ENCODE measurements around the gene PAK3. TPM values are rescaled to one million over a fixed set of nuclear protein-coding genes. Genes with fewer than 3 reads are reported as not detected.

PAK3 gene
- total RNA-seq: 1 to 10 TPM; 1.4 to 2.7 TPM
- total RNA-seq: 5.2 to 6.3 reads per million in 2 donors

DNA sequence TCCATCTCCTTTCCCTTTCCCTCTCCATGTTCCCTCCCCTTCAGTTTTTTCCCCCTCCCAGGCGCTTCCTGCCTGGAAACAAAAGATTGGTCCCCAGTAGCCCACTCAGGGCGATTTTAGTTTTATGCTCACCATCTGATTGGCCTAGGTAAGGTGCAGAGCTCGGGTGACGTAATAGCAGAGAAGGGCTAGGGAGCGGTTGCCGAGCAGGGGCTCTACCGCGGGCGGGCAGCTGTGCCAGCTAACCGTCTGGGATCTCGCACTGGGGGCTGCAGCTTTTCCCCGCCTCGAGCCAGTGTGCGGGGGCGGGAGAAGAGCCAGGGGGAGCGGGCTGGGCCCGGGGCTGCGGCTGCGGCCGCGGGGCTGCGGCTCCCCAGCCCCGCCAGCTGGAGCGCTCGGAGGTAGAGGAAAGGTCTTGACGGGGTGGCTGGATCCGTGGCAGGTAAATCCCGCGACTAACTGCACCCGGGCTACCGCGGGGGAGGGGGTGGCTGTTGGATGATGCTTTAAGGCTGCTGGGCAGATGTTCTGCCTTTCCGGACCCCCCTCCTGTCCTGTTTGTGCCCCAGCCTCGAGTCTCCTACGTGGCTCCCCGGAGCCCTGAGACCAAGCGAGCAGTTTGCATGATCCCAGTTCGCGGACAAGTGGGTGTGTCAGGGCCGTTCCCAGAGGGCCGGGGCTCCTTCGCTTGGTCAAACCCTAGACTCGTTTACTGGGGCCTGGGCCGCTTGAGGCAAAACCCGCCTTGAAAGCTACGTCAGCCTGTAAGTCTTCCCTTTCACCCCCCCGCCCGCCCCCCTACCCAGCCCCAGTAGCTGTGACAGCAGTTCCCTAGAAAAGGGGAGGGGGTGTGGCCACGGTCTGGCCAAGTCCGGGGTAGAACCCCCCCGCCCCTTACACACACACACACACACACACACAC is at the start of gene PAK3:
Gene PAK3, plus strand, starts transcription at position 218 of the 922 bp plus-strand sequence. CDS start 26,913 bp downstream, outside the sequence.
- Mint-ChIP-seq H3K27me3 (peaks cover 2% of the 10 kb centered on the region), H3K4me1 (peaks cover 14% of the 10 kb centered on the region), H3K36me3 (ENCODE audit: low read depth) (no peaks in the 10 kb centered on the region), H3K27ac (peak within 1 kb of the TSS; percentile 89), H3K4me3 (peak within 1 kb of the TSS; percentile 94)
- DNase-seq (peak in 2 of 3 donors; percentile 14 to 34), ATAC-seq (peak; percentile 72)
- no peaks in the 10 kb centered on the region for H3K9me3 ChIP-seq (ENCODE audit: control insufficient read depth, low read length, poor library complexity, severe bottlenecking)

DNA sequence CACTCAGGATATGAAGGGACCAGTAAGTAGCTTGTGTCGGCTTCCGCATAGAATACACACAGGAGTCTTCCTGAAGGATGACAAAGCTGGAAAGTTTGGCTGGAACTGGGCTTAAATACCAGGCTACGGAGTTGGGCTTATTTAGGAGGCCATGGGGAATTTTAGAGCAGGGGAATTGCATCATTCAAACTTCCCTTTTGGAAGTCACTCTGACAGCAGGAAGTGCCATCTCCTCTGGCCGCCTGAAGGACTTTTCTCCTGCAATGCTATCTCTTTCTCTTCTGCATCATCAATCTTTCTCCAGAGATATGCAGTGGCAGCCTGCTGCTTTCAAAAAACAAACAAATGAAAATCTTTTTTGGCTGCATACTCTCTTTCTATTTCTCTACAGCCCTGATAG is 48.4 kb upstream of the PAK3 start:
- H3K4me1 Mint-ChIP-seq: peaks cover 2% of the 10 kb centered on the region
- ATAC-seq: no peak
- no peak for DNase-seq
- H3K36me3 Mint-ChIP-seq (ENCODE audit: low read depth): no peaks in the 10 kb centered on the region
- H3K9me3 ChIP-seq (ENCODE audit: control insufficient read depth, low read length, poor library complexity, severe bottlenecking): no peaks in the 10 kb centered on the region
- no peaks in the 10 kb centered on the region for H3K27me3 Mint-ChIP-seq
- H3K4me3 Mint-ChIP-seq: no peak overlapping the region
- H3K27ac Mint-ChIP-seq: no peak overlapping the region

DNA sequence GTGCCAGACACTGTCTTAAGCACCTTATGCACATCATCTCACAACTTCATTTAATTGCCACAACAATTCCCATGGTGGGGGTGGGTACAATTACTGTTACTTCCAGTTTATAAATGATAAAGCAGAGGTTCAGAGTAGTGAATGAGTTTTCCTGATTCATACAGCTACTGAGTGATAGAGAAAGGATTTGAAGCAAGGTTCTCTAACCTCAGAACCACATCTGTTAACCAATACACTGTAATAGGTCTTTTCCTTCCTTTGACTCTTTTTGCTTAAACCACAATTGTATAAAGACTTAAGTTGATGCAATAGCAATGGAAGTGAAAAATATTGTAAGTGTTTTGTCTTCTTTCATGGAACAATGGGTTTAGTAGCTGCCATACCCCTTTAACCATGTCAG is 43.5 kb upstream of the PAK3 start:
- no peaks in the 10 kb centered on the region for H3K4me1 Mint-ChIP-seq
- DNase-seq (no peak), ATAC-seq (peak; percentile 62)
- no peaks in the 10 kb centered on the region for H3K9me3 ChIP-seq (ENCODE audit: control insufficient read depth, low read length, poor library complexity, severe bottlenecking)
- H3K4me3 Mint-ChIP-seq: no peak overlapping the region
- H3K36me3 Mint-ChIP-seq (ENCODE audit: low read depth): no peaks in the 10 kb centered on the region
- no peaks in the 10 kb centered on the region for H3K27me3 Mint-ChIP-seq
- no peak overlapping the region for H3K27ac Mint-ChIP-seq

DNA sequence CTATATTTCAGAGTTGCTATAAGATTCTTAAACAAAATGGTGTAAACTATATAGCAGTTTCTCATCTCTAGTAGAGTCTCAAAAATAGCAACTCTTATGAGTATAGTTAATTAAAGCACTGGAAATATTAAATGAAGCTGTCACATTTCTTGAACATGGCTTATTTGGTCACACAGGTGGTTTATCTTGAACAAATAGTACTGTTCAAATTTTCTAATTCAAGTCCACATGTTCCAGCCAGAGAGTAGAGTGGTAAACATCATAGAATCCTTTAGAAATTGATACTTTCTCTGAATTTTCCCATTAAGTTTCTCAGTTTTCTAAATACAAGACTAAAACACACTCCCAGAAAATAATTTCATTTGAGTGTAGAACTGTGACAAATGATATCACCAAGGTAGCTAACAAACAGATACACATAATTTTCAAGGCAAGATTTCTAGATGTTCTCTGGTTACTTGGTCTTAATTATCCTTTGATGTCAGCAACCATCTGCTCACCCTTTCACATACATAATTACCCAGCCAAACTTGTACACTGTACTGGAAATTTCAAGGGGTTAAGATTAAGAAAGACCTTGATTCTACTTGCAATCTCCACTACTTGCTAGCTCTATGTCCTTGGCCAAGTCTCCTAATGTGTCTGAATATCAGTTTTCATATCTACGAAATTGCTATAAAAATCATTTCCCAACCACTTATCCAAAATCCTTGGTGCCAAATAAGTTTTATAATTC is 24.3 kb upstream of the PAK3 start:
- H3K27me3 Mint-ChIP-seq: no peaks in the 10 kb centered on the region
- no peaks in the 10 kb centered on the region for H3K9me3 ChIP-seq (ENCODE audit: control insufficient read depth, low read length, poor library complexity, severe bottlenecking)
- H3K36me3 Mint-ChIP-seq (ENCODE audit: low read depth): no peaks in the 10 kb centered on the region
- ATAC-seq (no peak), DNase-seq (no peak)
- H3K4me1 Mint-ChIP-seq: no peaks in the 10 kb centered on the region
- no peak overlapping the region for H3K27ac Mint-ChIP-seq
- no peak overlapping the region for H3K4me3 Mint-ChIP-seq

DNA sequence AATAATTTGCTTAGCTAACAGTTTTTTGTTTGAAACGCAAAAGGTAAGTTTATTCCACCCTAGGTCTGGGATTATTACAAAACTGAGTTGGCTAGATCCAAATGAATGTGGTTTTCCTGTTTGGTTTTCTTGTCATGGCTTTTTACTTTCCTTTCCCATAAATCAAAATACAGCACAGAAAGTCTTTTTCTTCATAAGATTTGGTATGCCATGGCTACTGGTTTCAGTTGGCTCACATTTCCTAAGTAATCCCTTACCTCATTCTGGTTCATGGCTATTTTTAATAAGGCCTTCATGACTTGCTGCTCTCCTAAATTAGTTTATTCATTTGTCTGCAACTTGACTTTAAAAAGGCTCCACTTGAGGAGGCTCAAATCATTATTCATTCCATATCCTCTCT is 12.9 kb upstream of the PAK3 start:
- Mint-ChIP-seq H3K36me3 (ENCODE audit: low read depth) (no peaks in the 10 kb centered on the region), H3K27ac (no peak overlapping the region), H3K4me1 (peaks cover 5% of the 10 kb centered on the region), H3K4me3 (no peak overlapping the region), H3K27me3 (no peaks in the 10 kb centered on the region)
- no peak for DNase-seq
- H3K9me3 ChIP-seq (ENCODE audit: control insufficient read depth, low read length, poor library complexity, severe bottlenecking): peaks cover 2% of the 10 kb centered on the region
- ATAC-seq: no peak

DNA sequence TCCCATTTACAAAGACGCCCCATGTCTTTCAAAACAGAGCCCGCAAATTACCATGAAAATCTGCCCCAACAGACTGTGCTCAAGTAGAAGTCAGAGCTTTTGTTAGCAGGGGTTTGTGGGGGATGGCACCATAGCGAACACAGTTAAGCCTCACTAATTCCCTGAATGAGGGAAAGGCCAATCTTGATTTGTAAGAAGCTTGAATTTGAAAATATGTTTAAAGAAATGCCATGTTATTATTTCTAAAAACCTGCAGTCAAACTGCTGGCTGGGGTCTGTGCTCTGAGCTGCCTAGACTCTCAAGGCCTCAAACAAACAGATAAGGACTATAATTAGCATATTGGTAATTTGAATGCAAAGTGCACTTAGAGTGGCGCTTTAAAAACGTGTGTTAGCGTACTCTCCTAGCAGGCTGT is 9.4 kb upstream of the PAK3 start:
- Mint-ChIP-seq H3K4me1 (peaks cover 5% of the 10 kb centered on the region), H3K36me3 (ENCODE audit: low read depth) (peaks cover 2% of the 10 kb centered on the region), H3K27me3 (peaks cover 15% of the 10 kb centered on the region), H3K4me3 (no peak overlapping the region), H3K27ac (no peak overlapping the region)
- DNase-seq: no peak
- no peak for ATAC-seq
- no peaks in the 10 kb centered on the region for H3K9me3 ChIP-seq (ENCODE audit: control insufficient read depth, low read length, poor library complexity, severe bottlenecking)

DNA sequence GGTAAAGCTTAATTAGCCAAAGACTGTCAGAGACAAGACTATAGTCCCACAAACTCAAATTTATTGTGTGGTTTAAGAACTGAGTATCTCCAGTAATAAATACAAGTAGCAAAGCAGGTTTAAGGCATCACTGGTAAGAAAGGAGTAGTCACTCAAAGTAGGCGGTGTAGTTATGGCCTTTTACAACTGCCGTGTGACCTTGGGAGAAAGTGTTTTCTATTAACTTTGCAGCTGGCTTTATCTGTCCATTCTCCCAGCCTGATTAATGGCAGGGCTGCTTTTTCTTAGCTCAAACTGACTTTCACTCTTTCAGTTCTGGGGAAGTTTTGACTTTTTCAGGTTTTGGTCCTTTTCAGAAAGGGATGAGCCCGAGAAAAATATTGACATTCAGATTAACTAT is 7.4 kb upstream of the PAK3 start:
- ATAC-seq: no peak
- Mint-ChIP-seq H3K4me3 (no peak overlapping the region), H3K27ac (no peak overlapping the region)

DNA sequence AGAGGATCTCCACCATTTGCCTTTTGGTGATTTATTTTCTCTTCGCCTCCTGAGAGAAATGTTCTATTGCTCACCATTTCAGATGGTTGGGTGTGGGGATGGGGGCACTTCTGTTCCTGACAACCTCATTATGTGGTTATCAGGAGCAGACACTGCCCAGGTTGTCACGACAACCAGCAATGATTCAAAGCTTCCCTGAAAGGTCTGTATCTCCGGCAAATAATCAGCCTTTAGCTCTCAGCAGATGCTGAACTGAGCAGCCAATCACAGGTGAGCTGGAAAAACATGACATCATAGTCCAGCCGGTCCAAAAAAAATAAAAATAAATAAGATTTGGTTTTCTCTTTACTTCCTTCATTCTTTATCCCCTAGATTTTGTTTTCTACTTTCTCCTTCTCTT is 5.5 kb upstream of the PAK3 start:
- H3K4me3 Mint-ChIP-seq: no peak overlapping the region
- peaks cover 15% of the 10 kb centered on the region for H3K27me3 Mint-ChIP-seq
- peaks cover 2% of the 10 kb centered on the region for H3K36me3 Mint-ChIP-seq (ENCODE audit: low read depth)
- ATAC-seq: no peak
- H3K4me1 Mint-ChIP-seq: no peaks in the 10 kb centered on the region
- H3K27ac Mint-ChIP-seq: no peak overlapping the region
- H3K9me3 ChIP-seq (ENCODE audit: control insufficient read depth, low read length, poor library complexity, severe bottlenecking): no peaks in the 10 kb centered on the region
- no peak for DNase-seq

More for the DNA sequence above, 7.4 kb upstream of the PAK3 start:
- no peak for DNase-seq
- Mint-ChIP-seq H3K36me3 (ENCODE audit: low read depth) (peaks cover 2% of the 10 kb centered on the region), H3K4me1 (peaks cover 2% of the 10 kb centered on the region), H3K27me3 (peaks cover 15% of the 10 kb centered on the region)
- no peaks in the 10 kb centered on the region for H3K9me3 ChIP-seq (ENCODE audit: control insufficient read depth, low read length, poor library complexity, severe bottlenecking)

DNA sequence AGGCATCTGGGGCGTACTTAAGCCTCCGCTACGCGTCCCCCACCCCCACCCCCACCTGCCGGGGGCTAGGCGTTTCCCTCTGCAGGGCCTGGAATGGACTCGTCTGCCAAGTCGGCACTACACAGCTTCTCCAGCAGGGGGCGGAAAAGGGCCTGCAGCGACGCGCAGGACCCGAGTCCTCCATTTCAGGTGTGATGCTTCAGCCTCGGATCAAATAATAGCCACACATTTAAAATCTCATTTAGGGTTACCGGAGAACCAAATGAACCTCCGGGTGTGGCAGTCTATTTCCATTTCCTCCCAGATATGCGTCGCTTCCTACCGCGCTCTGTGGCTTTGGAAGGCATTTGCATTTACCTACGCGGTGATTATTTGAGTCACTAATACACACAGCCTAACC is 2.9 kb downstream of the PAK3 start:
- Mint-ChIP-seq H3K4me1 (peaks cover 14% of the 10 kb centered on the region), H3K36me3 (ENCODE audit: low read depth) (no peaks in the 10 kb centered on the region), H3K27ac (peak overlapping the region; percentile 92), H3K27me3 (no peaks in the 10 kb centered on the region), H3K4me3 (peak overlapping the region; percentile 73)
- H3K9me3 ChIP-seq (ENCODE audit: control insufficient read depth, low read length, poor library complexity, severe bottlenecking): no peaks in the 10 kb centered on the region
- DNase-seq (peak; percentile 44 to 64 (median 48)), ATAC-seq (peak; percentile 80)

DNA sequence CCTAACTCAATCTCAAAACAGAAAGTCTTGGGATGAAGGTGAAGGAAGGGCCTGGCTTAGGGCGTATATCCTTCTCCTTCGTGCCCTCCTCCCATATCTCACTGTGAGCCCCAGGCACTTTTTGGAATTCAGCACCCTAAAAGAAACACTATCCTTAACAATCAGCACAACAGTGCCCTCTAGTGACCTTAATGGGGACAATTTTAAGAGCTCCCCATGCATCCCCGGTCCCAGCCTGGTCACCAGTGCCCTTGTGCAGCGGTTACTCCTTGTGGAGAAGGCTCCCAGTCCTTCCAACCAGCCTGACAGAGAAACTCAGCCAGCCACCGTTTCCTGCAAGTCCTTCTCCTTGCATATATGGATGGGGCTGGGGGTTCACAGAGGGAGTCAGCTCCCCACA is 4.2 kb downstream of the PAK3 start:
- Mint-ChIP-seq H3K36me3 (ENCODE audit: low read depth) (no peaks in the 10 kb centered on the region), H3K4me1 (peaks cover 14% of the 10 kb centered on the region), H3K4me3 (no peak overlapping the region), H3K27ac (no peak overlapping the region), H3K27me3 (no peaks in the 10 kb centered on the region)
- ATAC-seq: peak; percentile 41
- no peak for DNase-seq
- H3K9me3 ChIP-seq (ENCODE audit: control insufficient read depth, low read length, poor library complexity, severe bottlenecking): no peaks in the 10 kb centered on the region

DNA sequence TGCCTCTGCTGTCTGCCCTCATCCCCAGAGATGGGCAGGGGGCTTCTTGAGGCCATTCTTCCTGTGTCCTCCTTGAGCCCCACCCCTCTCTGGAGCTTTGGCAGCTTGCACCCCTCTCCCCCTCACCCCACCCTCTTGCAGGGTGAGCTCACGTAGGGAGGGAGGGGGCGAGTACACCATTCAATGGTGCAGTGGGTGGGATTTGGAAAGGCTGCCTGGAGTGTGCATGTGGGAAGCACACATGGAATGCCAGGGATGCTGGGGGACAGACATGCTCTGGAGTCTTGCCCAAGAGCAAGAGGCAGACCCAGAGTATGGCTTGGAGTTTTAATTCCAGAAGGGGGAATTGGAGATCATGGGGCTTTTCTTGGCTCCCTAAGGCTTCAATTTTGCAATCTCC is 5.6 kb downstream of the PAK3 start:
- H3K9me3 ChIP-seq (ENCODE audit: control insufficient read depth, low read length, poor library complexity, severe bottlenecking): no peaks in the 10 kb centered on the region
- no peak overlapping the region for H3K27ac Mint-ChIP-seq
- ATAC-seq: no peak
- peaks cover 9% of the 10 kb centered on the region for H3K4me1 Mint-ChIP-seq
- H3K36me3 Mint-ChIP-seq (ENCODE audit: low read depth): no peaks in the 10 kb centered on the region
- H3K4me3 Mint-ChIP-seq: no peak overlapping the region
- no peaks in the 10 kb centered on the region for H3K27me3 Mint-ChIP-seq
- no peak for DNase-seq

DNA sequence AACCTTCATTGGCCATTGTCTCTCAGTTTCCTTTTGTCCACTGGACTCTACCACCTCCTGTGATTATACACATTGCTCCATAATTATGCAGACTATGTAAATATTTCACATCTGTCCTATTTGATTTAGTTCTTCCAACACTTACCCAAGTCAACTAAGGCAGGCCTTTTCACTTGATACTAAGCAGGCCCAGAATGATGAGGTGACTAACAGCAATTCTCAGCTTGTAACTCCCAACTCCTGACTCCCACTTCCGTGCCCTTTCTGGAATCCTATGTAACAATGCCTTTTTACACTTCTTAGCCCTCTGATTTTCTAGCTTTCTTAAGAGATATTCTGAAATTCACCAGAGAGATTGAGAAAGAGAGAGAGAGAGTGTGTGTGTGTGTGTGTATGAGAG is 6.6 kb downstream of the PAK3 start:
- H3K27ac Mint-ChIP-seq: no peak overlapping the region
- no peaks in the 10 kb centered on the region for H3K27me3 Mint-ChIP-seq
- no peaks in the 10 kb centered on the region for H3K9me3 ChIP-seq (ENCODE audit: control insufficient read depth, low read length, poor library complexity, severe bottlenecking)
- DNase-seq (no peak), ATAC-seq (no peak)
- H3K4me3 Mint-ChIP-seq: no peak overlapping the region
- peaks cover 9% of the 10 kb centered on the region for H3K4me1 Mint-ChIP-seq
- no peaks in the 10 kb centered on the region for H3K36me3 Mint-ChIP-seq (ENCODE audit: low read depth)

DNA sequence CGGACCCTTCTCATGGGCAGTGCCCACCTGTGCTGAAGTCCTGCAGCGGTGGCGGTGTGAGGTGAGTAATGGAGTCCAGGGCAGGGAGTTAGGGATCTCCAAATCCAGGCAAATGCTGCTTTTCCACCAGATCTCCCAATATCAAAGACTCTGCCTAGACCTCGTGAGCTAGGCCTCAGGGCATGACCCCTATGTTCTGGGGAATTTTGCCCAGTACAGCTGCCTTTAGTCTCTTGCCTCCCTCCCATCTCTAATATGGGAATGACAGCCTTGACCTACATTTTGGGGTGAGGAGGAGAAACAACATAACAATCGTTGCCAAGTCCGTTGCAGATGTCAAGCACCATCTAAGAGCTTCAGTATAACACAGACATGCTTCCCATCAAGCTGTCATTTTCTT is 7.3 kb downstream of the PAK3 start:
- peaks cover 5% of the 10 kb centered on the region for H3K4me1 Mint-ChIP-seq
- no peaks in the 10 kb centered on the region for H3K36me3 Mint-ChIP-seq (ENCODE audit: low read depth)
- no peaks in the 10 kb centered on the region for H3K9me3 ChIP-seq (ENCODE audit: control insufficient read depth, low read length, poor library complexity, severe bottlenecking)
- no peak for ATAC-seq
- H3K4me3 Mint-ChIP-seq: no peak overlapping the region
- H3K27ac Mint-ChIP-seq: no peak overlapping the region
- DNase-seq: no peak
- no peaks in the 10 kb centered on the region for H3K27me3 Mint-ChIP-seq

Measured in T-helper 17 cell (primary cell).